Tibial nerve (tissue), 4 donors: ENCODE results near the gene IGSF9.

Experiments used
- EP300 ChIP-seq, 2 donors: sonication (generic); formaldehyde crosslinking; IDR thresholded peaks; one replicate each; pipeline ENCODE4 v1.6.1; 2017; ENCODE audit warnings: antibody characterized with exemption in 2 of 2, mild to moderate bottlenecking in 1 of 2
- POLR2A ChIP-seq, 2 donors: fragments of 450-650 bp; IDR thresholded peaks; one replicate each; pipeline ENCODE4 v1.6.1; 2017; ENCODE audit warnings: antibody characterized with exemption in 2 of 2, mild to moderate bottlenecking in 2 of 2, moderate library complexity in 2 of 2
- TF ChIP-seq, protein P1 (sequence below), 5 experiments: fragments of 200-600 bp in 3 of 5; fragments of 450-650 bp in 2 of 5; sonication (generic) in 3 of 5; IDR thresholded peaks; one replicate each; pipeline ENCODE4 v1.5.1; 2016 to 2019; ENCODE audit warnings: antibody characterized with exemption in 5 of 5, mild to moderate bottlenecking in 3 of 5, moderate library complexity in 2 of 5

DNA sequence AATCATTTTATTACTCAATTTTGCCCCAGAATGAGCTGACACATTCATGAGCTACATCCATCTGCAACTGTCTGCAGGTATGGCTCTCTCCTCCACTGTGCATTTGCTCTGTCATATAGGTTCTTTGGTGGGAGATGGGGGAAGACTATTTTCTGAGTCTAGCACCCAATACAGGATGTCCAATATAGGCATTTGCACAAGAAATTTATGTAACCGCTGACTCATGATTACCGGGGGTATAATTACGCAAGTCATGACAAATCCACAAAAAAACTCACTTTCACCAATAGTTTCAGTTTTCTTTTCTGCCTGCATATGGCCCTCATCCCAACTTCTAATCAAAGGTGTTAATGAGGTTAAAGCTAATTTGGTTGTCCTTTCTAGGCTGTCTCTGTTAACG, 65.4 kb downstream of the IGSF9 start:
- TF ChIP-seq POLR2A (IDR thresholded peaks at IDR 0.05) (no peak), EP300 (IDR thresholded peaks at IDR 0.05) (peak in 1 of 2 donors; percentile 14)
- TF ChIP-seq, protein P1, sequence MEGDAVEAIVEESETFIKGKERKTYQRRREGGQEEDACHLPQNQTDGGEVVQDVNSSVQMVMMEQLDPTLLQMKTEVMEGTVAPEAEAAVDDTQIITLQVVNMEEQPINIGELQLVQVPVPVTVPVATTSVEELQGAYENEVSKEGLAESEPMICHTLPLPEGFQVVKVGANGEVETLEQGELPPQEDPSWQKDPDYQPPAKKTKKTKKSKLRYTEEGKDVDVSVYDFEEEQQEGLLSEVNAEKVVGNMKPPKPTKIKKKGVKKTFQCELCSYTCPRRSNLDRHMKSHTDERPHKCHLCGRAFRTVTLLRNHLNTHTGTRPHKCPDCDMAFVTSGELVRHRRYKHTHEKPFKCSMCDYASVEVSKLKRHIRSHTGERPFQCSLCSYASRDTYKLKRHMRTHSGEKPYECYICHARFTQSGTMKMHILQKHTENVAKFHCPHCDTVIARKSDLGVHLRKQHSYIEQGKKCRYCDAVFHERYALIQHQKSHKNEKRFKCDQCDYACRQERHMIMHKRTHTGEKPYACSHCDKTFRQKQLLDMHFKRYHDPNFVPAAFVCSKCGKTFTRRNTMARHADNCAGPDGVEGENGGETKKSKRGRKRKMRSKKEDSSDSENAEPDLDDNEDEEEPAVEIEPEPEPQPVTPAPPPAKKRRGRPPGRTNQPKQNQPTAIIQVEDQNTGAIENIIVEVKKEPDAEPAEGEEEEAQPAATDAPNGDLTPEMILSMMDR (IDR thresholded peaks at IDR 0.05): no peak
